ENCODE data around the gene TBC1D5.
"Not testable (repeated sequence)": the region's sequence is repeated elsewhere in the genome, so short reads cannot be mapped to it uniquely, and the experiment has no call there.

The TBC1D5 gene

DNA sequence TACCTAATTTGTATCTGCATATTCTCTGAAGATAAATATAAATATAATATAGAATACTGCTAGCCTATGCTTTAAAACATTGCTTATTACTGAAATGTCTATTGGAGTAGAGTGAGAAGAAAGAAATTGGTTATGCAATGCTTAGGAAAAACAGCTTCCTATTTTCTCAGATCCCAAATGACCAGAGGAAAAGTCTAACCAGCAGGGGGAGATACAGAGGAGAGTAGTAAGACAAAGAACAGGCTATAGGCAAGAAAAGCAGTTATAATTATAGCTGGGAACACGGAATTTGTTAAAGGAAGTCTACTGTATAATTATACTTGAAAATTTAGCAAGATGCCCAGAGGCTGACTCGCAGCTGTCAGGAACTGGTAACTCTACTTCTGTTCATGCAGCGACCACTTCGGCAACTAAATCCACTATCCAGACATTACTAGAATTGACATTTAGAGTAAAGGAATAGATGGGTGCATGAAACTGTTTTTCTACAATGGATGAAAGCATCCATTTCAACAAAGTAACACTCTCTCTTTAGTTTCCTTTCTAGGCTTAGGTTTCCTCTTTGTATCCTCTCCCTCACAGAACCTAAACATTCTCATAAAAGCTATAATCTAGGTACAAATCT is 97.2 kb downstream of the TBC1D5 start:
- peak in 5 of 56 donors; percentile 0 to 35 (median 2) for DNase-seq

DNA sequence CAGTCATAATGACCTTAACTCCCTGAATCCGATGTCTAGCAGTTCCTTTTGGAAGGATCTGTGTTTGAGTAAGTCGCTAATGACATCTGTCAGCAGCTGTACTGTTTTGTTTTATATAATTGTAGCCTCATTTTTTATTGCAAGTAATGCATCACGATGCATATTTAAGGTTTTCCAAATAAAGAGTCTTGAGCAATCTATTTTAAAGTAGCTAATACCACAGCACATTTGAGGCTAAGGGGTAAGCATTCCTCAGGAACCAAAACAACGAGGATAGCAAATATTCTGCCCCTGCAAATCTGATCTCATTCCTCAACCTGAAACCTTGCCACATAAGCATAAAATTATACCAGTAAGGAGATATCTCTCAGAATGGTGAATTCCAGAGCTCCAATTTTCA is 98.7 kb downstream of the TBC1D5 start:
- no peak for DNase-seq

DNA sequence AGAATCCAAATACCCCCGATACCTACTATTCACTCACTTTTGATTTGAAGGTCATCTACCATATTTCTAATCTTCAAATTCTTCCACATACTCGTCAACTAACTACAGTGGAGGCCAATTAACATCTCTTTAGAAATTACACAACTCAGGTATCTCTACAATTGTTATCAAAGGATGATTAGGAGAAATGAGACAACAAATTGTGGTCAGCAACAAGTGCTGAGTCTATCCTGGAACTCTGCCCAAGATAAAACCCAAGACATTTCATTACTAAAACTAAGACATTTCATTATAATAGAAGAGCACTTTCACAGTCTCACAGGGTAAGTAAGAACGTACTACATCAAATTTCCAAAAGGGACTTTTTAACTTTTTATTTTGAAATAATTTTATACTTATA is 100.0 kb downstream of the TBC1D5 start:
- DNase-seq: no peak

DNA sequence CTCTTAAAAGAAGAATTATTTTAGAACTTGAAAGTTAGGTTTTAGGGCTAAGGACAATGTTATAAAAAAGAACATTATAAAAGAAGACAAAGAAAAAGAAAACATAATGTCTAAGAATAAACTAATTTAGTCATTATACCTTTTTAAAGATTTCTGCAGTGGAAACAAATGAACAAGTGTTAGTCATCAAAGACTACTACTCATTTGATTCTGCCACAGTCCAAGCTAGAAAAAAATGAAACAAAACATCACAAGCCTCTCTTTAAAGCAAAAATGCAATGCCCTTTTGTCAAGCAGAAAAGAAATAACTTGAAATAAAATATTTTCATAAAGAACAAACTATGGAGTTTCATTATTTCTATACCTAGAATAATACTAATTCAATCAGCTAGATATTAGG is 102.0 kb downstream of the TBC1D5 start:
- DNase-seq: no peak

DNA sequence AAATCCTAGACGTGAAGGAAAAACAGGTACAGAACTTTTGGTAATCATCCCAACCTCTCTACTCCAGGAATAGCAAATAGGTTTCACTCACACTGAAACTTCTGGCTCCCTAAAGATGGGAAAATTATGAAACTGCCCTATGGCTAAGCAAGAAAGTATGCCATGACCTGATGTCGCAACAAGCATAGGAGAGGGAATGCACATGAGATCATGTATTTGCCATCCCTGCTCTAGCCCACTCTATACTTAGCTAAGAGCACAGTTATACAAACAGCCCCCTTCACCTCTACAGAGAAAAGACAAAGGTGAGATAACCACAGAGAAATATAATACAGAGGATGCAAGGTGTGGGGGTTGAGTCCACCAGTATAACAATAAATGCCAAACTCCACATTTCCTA is 102.7 kb downstream of the TBC1D5 start:
- no peak for DNase-seq

DNA sequence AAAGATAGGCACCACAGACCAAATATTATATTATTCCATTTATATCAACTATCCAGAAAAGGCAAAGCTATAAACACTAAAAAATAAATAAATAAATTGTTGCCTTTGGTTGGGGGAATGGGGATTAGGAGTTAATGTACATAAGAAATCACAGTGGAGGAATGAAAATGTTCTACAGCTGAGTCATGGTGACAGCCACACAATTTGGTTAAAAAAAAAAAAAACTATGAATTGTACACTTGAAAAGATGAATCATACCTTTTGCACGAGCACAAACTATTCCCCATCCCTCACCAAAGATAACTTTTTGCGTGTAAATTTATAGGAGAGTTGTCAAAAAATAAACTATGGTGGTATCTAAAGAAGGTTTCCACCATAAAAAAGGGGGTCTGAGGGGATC is 103.2 kb downstream of the TBC1D5 start:
- DNase-seq: no peak

DNA sequence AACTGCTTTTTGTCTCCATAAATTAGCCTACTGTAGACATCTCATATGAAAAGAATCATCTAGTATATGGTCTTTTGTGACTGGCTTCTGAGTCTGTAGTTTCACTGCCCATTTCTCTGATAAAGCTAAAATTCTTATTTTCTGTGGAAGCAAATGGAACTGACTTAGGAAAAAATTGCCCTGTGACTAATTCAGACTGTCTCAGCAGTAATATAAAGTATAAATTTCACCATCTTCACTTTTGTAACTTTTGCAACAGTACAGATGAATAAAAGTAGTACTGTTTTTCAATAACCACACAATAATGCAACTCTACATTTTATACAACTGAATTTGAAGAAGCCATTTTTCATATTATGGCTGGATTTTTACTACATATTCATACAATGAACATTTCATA is 104.1 kb downstream of the TBC1D5 start:
- DNase-seq: no peak

DNA sequence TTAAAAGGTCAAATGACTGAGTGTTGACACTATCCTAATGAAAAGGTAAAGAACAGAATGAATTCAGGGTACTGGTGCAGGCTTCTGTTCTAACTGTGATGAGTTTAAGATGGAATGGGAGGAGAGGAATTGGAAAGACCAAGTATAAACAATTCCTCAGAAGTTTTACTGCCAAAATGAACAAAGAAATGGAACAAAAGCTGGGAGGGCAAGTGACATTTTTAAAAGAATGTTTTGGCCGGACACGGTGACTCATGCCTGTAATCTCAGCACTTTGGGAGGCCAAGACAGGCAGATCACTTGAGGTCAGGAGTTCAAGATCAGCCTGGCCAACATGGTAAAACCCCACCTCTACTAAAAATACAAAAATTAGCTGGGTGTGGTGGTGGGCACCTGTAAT is 106.8 kb downstream of the TBC1D5 start:
- not testable (repeated sequence) for DNase-seq

DNA sequence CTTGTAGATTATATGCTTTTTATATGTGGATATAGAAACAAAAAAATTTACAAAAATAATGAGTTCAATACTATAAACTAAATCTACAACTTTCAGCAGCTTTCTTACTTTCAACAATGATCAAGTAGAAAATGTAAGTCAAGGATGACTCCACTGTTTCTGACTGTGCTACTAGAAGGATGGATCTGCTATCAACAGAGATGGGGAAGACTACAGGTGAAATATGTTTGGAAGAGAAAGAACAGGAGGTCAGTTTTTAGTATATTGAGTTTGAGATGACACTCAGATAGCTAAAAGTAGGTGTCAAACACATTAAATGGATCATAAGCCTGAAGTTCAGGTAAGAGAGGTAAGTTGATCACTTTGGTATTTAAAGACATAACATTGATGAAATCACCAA is 107.5 kb downstream of the TBC1D5 start:
- DNase-seq: no peak

DNA sequence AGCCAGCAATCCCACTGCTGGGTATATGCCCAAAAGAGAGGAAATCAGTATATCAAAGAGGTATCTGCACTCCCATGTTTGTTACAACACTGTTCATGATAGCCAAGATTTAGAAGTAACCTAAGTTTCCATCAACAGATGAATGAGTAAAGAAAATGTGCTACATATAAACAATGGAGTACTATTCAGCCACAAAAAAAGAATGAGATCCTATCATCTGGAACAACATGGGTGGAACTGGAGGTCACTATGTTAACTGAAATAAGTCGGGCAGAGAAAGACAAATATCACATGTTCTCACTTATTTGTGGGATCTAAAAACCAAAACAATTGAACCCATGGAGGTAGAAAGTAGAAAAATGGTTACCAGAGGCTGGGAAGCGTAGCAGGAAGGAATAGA is 108.2 kb downstream of the TBC1D5 start:
- no peak for DNase-seq

DNA sequence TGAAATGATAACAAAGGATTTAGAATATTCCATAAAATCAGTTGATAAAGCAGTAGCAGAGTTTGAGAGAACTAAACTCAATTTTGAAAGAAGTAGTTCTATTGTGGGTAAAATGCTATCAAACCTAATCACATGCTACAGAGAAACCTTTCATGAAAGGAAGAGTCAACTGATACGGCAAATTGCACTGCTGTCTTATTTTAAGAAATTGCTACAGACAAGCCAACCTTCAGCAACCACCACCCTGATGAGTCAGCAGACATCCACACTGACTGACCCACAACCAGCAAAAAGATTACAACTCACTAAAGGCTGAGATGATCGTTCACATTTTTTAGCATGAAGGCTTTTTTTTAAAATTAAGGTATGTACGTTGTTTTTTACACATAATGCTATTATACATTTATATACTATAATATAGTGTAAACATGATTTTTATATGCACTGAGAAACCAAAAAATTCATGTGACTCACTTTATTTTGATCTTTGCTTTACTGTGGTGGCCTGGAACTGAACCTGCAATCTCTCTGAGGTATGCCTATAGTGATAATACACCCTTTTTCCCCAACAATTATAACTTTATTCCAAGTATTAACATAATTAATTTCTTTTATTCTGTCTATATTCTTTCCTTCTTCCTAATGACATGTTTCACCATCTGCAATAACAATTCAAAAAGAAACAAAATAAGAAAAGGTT is 109.9 kb downstream of the TBC1D5 start:
- DNase-seq: no peak

DNA sequence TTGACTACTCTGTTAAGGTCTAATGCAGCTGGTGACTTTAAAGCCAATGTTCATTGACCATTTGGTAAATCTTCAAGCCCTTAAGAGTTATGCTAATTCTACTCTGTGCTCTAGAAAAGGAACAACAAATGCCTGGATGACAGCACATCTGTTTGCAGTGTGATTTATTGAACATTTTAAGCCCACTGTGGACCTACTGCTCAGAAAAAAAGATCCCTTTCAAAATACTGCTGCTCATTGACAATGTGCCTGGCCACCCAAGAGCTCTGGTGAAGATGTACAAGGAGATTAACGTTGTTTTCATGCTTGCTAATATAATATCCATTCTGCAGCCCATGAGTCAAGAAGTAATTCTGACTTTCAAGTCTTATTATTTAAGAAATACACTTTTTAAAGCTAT is 110.8 kb downstream of the TBC1D5 start:
- no peak for DNase-seq

DNA sequence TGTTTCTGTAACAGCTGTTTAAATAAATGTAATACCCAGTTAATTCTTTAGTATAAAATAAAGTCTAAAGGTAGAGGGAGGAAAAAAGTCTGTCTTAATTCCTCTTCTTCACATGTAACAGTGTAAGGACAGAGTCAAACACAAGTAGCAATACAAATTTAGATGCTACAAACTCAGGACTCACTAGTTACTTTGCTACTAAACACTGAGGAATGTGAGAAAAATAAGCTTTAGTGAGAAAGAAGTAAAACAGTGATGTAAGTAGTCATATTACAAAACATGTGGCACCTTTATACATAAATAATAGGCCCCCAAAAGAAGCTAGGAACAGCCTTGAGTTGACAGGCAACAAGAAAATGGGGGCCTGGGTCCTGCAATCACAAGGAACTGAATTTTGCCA is 113.0 kb downstream of the TBC1D5 start:
- no peak for DNase-seq

DNA sequence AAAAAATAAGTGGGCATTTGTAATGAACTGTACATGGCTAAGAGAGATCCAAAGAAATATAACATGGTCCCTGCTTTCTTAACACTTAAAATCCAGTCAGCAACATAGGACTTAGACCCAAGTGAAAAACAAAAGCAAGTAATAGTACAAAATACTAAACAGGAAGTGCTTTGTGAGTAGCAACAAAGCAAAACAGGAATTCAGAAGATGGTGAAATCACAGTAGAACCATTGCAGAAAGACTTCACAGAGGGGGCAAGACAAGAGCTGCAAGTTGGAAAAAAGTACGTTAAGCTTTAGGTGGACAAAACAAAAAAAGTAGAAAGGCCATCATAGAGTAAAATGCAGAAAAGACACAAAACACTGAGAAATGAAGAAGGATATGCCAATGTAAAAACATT is 116.0 kb downstream of the TBC1D5 start:
- DNase-seq: no peak

DNA sequence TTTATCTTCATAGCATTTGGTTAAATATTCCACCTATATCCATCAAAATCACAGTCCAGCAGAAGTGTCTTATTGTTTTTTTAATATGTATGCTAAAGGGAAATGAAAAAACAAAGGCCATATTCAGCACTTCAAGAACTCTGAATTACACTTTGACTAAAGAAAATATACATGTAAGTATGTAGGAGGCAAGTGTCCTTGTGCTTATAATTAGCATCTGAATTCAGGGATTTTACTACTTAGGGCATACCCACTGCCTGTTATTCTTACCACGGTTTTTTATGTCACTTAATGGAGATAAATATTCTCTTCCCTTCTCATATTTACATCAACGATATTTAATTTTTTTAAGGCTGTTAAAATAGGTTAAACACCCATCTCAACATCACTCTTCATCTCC is 117.3 kb downstream of the TBC1D5 start:
- DNase-seq: no peak

DNA sequence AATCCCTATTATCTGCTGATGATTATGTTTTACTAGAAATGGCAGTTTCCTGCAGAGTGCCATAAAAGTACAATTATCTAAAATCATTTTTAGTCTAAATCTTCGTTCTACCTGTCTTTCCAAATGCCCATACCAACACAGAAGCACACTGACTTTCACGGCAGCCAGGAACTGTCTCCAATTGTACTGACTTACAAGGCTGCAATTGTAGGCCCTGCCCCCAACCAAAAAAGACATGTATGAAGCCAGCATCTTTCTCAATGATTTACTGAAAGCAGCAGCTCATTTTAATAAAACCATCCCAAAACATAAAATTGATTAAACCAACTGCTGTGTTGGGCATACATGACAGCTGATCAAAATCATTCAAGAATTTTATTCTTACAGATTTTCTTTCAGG is 119.0 kb downstream of the TBC1D5 start:
- peak in 28 of 56 donors; percentile 0 to 47 (median 18) for DNase-seq

DNA sequence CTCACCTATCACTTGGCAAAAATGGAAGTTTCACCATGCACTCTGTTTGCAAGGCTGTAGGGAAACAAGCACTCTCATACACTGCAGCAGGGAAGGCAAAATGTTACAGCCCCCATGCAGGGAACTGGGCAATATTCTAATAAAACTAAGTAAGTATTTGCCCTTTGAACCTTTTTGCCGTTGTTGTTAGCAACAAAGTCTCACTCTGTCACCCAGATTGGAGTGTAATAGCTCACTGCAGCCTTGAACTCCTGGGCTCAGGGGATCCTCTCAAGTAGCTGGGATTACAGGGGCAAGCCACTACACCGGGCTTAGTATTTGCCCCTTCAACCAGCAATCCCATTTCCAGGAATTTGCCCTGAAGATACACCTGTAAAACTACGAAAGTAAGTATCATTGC is 122.5 kb downstream of the TBC1D5 start:
- no peak for DNase-seq

DNA sequence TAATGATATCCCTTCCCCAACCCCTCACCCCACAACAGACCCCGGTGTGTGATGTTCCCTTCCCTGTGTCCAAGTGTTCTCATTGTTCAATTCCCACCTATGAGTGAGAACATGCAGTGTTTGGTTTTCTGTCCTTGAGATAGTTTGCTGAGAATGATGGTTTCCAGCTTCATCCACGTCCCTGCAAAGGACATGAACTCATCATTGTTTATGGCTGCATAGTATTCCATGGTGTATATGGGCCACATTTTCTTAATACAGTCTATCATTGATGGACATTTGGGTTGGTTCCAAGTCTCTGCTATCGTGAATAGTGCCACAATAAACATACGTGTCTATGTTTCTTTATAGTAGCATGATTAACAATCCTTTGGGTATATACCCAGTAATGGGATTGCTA is 129.4 kb downstream of the TBC1D5 start:
- not testable (repeated sequence) for DNase-seq

DNA sequence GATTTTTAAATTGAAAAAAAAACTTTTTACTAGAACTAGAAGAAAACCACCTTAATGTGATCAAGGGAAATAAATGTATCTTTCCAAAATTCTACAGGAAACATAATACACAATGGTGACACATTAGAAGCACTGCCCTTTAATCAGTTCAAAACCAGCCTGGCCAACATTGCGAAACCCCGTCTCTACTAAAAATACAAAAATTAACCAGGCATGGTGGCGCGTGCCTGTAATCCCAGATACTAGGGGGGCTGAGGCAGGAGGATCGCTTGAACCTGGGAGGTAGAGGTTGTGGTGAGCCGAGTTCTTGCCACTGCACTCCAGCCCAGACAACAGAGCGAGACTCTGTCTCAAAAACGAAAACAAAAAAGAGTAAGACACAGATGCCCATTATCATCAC is 134.5 kb downstream of the TBC1D5 start:
- DNase-seq: no peak

DNA sequence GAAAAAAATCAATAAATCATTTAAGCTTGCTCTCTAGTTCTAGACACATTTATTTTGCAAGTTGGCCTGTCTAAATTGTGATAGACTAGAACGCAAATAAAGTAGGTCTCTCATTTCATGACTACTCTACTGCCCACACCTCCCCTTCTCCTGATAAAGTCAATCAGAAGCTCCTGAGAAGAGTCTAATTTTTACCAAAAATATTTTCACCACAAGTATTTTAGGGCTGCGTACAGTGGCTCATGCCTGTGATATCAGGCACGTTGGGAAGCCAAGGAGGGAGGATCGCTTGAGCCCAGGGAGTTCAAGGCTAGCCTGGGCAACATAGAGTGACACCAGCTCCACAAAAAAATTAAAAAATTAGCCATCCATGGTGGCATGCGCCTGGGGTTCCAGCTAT is 136.5 kb downstream of the TBC1D5 start:
- no peak for DNase-seq

DNA sequence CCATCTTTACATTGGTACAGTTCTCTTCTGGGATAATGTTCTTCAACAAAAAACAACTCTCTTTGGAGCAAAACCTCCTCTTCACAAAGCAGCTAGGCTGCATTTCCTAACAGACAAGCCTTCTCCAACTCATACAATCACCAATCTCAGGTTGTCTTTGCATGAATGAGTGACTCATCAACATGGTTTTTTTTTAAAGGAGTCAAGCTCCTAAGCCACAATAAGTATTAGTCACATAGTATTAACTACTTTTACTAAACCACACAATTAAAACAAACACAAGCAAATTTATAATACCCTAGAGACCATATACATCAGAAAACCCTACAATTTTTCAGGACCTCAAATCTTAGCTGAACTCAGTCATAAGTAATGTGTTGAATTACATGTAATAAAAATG is 137.4 kb downstream of the TBC1D5 start:
- DNase-seq: no peak

DNA sequence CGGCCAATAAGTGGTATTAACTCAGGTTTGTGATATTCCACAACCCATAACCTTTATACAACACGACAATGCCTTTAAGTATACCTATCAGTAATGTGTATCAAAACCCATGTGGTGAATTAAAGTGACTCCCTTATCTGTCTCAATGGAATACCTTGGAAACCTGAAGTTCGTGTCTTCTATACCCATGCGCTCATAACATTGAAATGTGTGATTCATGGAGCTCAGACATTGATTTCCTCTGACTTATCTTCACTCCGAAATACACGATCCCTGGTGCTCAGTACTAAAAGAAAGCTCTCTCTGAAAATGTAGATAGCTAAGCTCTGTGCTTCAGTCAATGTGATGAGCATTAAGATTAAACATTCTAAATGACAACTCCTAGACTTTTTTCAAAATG is 140.3 kb downstream of the TBC1D5 start:
- no peak for DNase-seq

DNA sequence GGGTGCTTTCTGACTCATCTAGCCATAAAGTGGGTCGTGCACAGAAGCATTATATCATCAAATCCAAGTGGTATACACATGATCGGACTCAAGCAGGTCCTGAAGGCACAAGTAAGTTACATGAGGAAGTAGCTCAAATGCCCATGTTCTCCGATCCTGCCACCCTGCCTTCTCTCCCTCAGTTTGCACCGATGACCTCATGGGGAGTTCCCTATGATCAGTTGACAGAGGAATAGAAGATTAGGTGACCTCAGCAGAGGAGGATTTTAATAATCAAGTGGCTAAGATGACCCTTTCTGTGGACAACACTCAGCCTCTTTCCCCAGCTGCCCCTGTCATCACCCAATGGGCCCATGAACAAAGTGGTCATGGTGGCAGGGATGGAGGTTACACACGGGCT is 149.5 kb downstream of the TBC1D5 start:
- DNase-seq: no peak

DNA sequence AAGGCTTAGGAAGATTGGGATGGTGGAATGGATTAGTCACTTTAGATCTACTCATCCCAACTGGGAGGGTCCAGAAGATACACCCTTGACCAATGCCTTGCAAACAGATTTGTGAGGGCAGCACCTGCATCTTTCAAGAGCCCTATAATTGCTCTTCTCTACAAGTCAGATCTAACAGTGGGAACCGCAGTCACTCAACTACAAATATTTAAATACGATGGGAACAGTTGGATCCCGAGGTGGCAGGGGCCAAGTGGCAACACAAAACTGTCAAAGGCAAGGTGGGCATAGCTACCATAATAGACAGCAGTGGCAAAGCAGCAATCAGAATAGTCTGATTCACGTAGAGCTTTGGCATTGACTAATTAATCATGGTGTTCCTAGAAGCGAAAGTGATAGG is 152.0 kb downstream of the TBC1D5 start:
- DNase-seq: no peak
